IPS-18c (cell line): ENCODE measurements around the gene CFAP300.

Source experiments
- H3K4me3 ChIP-seq: 2 replicates; pipeline ENCODE4 v1.7.0; 2013; ENCODE audit warnings: low read depth, mild to moderate bottlenecking, low read length, moderate library complexity; ENCODE audit not compliant: insufficient read depth
- H3K9me3 ChIP-seq: one replicate; pipeline ENCODE4 v1.6.1; 2013; ENCODE audit warnings: mild to moderate bottlenecking, low read length, moderate library complexity; ENCODE audit not compliant: control insufficient read depth, insufficient read depth

Gene CFAP300

DNA sequence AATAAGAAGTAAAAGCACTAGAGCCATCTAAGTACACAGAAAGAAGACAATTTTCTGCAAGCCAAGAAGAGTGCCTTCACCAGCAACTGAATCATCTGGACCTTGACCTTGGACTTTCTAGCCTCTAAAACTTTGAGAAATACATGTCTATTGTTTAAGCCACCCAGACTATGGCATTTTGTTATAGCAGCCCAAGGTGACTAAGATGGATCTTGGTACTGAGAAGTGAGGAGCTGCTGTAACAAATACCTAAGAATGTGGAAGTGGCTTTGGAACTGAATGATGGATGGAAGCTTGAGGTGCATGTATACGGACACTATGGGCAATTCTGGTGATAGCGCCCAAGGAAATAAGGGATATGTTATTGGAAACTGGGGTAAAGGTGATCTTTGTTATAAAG lies 14.9 kb downstream of the CFAP300 start:
- no peak overlapping the region for H3K4me3 ChIP-seq
- H3K9me3 ChIP-seq = no peaks in the 10 kb centered on the region

DNA sequence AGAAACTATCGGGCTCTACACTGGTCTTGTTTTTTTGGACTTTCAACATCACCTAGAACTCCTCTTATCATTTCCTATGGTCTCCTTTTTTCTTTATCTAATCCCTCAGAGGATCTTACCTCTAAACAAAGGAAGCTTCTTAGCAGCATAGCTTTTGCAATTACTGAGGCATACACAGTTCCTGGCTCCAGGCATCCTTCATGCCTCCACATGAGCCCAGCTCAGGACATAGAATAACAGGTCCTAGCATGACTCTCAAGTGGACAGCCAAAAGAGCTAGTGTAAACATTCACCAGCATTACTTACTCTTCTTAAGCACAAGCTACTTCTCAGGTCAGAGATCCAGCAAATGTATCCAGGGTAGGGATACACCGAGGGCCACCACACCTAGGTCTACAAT lies 17.1 kb downstream of the CFAP300 start:
- Histone ChIP-seq H3K9me3 (no peaks in the 10 kb centered on the region), H3K4me3 (no peak overlapping the region)

DNA sequence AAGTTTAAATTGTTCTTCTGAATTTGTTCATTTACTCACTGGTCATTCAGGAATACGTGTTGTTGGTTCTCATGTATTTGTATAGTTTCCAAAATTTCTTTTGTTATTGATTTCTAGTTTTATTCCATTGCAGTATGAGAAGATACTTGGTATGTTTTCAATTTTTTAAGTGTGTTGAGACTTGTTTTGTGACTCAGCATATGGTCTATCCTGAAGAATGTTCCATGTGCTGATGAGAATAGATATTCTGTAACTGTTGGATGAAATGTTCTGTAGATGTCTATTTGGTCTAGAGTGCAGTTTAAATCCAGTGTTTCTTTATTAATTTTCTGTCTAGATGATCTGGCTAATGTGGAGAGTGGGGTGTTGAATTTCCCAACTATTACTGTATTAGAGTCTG lies 23.5 kb downstream of the CFAP300 start:
- peaks cover 5% of the 10 kb centered on the region for H3K9me3 ChIP-seq

DNA sequence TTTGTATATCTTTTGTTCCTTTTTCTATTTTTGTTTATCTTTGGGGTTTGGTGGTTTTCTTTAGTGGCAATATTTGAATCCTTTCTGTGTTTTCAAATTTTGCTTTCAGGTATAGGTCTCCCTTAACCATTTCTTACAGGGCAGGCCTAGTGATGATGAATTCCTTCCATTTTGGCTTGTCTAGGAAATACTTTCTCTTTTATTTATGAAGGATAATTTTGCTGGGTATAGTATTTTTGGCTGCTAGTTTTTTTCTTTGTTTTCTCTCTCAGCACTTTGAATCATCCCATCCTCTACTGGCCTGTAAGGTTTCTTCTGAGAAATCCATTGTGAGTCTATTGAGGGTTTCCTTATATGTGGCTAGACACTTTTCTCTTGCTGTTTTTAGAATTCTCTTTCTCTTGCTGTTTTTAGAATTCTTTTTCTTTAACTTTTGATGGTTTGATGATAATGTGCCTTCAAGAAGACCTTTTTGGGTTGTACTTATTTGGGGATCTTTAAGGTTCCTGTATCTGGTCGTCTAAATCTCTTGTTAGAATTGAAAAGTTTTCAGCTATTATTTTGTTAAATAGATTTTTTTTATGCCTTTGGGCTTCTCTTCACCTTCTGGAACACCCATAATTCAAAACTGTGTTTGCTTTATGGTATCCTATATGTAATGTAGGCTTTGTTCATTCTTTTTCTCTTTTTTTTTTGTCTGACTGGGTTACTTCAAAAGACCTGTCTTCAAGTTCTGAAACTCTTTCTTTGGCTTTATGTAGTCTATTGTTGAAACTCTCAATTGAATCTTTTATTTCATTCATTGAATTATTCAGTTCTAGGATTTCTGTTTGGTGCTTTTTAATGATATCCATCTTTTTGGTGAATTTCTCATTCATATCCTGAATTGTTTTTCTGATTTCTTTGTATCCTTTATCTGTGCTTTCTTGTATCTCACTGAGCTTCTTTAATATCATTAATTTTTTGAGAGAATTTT lies 24.5 kb downstream of the CFAP300 start:
- Histone ChIP-seq H3K4me3 (no peak overlapping the region), H3K9me3 (peaks cover 5% of the 10 kb centered on the region)

More for the DNA sequence above, 23.5 kb downstream of the CFAP300 start:
- H3K4me3 ChIP-seq = no peak overlapping the region

DNA sequence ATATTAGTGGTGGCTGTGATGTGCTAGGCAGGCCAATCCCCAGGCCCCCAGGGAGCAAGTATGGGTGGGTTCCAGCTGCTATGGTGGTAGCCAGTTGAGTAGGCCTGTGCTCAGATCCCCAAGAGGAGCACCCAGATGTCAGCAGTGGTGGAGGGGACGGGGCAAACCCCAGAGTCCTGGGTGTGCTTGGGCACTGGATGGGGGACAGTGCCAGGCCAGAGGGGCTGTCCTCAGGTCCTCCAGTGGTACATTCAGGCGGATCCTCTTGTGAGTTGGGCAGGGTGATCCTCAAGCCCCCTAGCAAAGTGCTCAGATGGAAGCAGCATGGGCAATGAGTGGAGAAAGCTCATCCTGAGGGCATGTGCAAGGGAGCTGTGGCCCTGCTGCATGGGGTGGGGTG lies 26.0 kb downstream of the CFAP300 start:
- H3K9me3 ChIP-seq = peaks cover 5% of the 10 kb centered on the region

DNA sequence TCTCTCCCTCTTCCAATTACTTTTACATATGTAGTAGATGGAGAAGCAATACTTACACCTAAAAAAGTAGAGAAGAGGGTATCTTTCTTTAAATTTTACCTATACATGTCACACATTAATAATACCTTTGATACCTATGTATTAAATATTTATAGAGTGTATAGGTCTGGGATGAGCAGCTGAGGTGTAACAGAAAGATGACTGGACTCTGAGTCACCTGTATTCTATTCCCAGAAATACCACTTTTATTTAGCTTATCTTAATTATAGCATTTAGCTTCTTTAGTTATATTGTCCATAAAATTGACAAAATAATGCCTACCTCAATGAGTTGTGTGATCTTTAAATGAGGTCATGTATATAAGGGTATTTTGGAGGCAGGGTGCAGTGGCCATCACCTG lies 32.4 kb downstream of the CFAP300 start:
- no peaks in the 10 kb centered on the region for H3K9me3 ChIP-seq

More for the DNA sequence above, 26.0 kb downstream of the CFAP300 start:
- H3K4me3 ChIP-seq = no peak overlapping the region

DNA sequence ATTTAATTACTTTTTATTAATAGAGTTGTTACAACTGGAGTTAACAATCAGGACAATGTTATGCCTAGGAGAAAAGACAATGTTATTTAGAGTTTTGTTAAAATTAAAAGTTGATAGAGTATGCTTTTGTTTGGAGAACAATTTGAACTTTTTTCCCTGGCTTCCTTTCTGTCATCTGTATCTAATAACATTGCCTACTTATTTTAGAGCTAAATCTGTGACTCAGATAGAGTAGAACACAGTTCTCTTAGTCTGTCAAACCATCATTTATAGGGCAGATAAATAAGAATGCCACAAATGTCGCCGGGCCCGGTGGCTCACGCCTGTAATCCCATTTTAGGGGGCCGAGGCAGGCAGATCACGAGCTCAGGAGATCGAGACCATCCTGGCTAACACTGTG lies 34.1 kb downstream of the CFAP300 start:
- no peaks in the 10 kb centered on the region for H3K9me3 ChIP-seq
- no peak overlapping the region for H3K4me3 ChIP-seq

More for the DNA sequence above, 32.4 kb downstream of the CFAP300 start:
- H3K4me3 ChIP-seq = no peak overlapping the region

DNA sequence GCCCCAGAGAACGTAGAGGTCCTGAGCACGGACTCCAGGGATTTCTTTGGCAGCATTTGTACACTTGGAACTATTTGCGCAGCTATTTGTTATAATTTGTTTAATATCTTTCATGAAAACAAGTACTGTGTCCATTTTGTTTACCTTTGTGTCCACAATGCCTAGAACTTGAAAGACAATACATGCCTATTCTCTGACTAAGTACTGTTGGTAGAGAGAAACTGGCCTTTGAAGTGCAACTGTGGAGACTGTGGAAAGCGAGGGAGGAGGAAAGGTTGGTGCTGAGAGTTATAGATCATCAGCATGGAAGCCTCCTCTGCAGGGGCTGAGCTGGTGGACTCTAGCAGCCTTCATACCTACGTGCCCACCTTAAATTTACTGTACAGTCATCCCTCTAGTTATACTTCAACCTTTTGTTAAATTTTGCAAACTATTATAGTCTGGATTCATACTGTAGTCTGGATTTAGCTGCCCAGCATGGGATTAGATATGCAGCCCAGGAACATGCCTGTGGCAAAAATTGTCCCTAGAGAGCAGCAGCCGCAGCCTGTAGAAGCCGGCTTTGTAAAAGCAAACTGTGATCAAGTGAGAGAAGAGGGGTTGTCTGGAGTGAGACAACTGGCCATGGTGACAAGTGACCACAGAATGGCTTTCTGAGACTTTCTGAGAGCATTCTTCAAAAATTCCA lies 38.8 kb downstream of the CFAP300 start:
- Histone ChIP-seq H3K9me3 (no peaks in the 10 kb centered on the region), H3K4me3 (no peak overlapping the region)

DNA sequence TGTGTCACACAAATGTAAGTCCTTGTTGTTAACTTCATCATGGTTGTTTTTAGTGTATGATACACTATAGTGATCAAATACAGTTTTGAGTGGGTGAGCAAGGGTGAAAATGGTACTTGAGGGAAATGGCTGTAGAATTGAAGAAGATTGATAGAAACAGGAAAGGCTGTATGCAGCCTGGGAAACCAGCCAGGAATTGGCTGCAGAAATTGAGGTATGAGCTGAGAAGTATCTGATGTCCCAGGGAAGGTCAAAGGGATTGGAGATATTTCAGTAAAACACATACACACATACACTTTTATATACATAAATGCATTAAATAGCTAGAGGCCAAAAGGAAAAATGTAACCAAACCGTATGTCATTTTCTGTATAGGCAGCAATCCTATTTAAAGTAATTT lies 49.9 kb downstream of the CFAP300 start:
- peaks cover 3% of the 10 kb centered on the region for H3K9me3 ChIP-seq
- H3K4me3 ChIP-seq = no peak overlapping the region

DNA sequence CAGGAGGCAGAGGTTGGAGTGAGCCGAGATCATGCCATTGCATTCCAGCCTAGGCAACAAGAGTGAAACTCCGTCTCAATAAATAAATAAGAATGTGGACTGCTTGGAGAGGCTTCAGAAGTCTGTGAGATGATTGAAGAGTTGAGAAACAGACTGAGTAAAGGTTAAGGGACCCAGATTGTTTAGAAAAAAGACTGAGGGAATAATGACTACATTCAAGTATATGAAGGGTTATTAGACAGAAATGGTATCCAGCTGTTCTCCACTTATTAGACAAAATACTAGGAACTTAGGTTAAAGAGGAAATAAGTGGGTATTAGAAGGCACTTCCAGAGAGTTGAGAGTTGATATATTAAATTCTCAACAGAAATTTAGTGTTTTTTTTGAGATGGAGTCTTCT lies 52.5 kb downstream of the CFAP300 start:
- Histone ChIP-seq H3K9me3 (peaks cover 3% of the 10 kb centered on the region), H3K4me3 (no peak overlapping the region)

DNA sequence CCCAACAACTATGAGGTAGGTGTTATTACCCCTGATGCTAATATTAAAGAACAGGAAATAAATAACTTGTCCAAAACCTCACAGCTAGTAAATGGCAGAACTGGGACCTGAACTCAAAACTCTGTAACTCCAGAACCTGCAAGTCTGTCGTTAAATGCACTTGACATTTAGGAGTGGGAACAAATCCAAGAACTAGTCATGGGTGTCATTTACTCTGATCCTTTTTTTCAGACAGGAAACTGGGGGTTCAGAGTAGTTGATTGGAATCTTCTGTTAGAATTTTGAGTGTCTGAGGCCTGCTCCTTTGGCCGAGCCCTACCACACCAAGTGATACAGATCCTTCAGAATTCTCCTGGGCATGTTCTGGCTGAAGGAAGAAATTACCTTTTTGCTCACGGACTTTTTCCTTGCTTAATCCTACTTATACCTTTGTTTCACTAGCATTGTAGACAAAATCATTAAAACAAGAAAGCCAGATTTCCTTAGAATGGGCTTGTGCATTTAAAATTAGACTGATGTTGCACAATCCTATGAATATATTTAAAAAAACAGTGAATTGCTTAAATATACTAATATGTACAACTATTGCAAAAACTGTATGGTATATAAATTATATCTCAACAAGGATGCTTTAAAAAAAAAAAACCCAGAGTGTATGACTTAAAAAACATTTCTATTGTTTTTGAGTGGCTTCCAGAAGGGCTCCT lies 61.6 kb downstream of the CFAP300 start:
- Histone ChIP-seq H3K4me3 (peak overlapping the region; percentile 71; the same call in 1 of the 2 replicates), H3K9me3 (peaks cover 3% of the 10 kb centered on the region)

DNA sequence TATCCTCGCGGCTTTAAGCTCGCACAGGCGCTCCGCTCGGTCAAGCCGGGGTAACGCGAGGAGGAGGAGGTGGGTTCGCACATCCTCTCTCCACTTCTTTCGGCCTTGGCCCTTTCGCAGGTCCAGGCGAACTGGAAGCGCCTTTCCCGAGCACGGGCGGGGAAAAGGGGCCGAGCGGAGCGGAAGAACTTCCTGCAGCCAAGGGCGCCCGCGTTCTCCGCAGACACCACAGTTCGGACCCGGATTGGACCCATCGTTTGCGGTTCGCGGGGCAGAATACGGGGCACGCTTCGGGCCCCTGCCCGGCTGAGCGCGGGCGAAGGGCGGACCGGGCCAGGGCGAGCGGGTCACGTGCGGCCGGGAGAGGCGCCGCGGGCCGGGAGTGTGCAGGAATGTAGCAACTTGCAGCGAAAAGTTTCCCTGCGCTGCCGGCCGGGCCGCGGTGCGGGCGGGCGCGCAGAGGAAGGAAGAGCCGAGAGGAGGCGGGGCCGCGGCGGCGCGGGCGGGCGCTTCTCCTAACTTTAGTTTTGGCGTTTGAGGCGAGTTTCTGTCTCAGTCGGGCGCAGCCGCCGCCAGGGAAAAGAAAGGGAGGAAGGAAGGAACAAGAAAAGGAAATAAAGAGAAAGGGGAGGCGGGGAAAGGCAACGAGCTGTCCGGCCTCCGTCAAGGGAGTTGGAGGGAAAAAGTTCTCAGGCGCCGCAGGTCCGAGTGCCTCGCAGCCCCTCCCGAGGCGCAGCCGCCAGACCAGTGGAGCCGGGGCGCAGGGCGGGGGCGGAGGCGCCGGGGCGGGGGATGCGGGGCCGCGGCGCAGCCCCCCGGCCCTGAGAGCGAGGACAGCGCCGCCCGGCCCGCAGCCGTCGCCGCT lies 62.9 kb downstream of the CFAP300 start, which contains the start of gene YAP1:
Gene YAP1, plus strand, starts transcription at position 552 of the 865 bp plus-strand sequence. CDS start 402 bp downstream, outside the sequence.
- peak within 1 kb of the TSS; percentile 71 for H3K4me3 ChIP-seq

DNA sequence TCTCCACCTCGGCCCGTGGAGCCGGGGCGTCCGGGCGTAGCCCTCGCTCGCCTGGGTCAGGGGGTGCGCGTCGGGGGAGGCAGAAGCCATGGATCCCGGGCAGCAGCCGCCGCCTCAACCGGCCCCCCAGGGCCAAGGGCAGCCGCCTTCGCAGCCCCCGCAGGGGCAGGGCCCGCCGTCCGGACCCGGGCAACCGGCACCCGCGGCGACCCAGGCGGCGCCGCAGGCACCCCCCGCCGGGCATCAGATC lies 63.4 kb downstream of the CFAP300 start:
- Histone ChIP-seq H3K9me3 (peaks cover 3% of the 10 kb centered on the region), H3K4me3 (peak overlapping the region; percentile 71)

More for the DNA sequence above, 62.9 kb downstream of the CFAP300 start, which contains the start of gene YAP1:
- H3K9me3 ChIP-seq = peaks cover 3% of the 10 kb centered on the region

DNA sequence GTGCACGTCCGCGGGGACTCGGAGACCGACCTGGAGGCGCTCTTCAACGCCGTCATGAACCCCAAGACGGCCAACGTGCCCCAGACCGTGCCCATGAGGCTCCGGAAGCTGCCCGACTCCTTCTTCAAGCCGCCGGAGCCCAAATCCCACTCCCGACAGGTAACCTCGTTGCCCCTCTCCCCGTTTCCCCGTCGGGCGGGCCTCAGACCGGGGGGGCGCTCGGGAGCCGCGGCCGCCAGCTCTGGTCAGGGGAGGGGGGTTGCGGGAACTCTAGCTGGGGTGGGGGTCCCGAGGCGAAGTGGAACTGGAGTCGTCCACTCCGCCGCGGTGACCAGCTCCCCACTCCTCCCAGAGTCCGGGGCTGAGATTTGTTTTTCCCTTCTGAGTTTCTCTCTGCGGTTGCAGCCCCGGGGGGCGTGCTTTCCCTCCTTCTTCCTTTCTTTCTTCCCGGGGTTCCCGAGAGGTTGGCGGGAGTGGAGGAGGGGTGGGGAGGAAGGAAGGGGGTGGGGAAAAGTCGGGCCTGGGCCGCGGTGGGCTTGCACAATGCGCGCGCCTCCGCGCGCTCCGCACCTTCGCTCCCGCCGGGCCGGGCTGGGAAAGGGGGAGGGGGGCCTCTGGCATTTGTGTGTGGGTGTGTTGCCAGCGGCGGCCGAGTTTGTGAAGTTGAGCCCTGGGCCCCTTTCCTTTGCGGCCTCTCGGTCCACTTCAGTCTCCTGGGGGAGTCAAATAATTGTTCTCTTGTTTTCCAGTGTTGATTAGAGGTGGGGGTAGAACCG lies 64.0 kb downstream of the CFAP300 start:
- Histone ChIP-seq H3K9me3 (peaks cover 3% of the 10 kb centered on the region), H3K4me3 (peak overlapping the region; percentile 71)

DNA sequence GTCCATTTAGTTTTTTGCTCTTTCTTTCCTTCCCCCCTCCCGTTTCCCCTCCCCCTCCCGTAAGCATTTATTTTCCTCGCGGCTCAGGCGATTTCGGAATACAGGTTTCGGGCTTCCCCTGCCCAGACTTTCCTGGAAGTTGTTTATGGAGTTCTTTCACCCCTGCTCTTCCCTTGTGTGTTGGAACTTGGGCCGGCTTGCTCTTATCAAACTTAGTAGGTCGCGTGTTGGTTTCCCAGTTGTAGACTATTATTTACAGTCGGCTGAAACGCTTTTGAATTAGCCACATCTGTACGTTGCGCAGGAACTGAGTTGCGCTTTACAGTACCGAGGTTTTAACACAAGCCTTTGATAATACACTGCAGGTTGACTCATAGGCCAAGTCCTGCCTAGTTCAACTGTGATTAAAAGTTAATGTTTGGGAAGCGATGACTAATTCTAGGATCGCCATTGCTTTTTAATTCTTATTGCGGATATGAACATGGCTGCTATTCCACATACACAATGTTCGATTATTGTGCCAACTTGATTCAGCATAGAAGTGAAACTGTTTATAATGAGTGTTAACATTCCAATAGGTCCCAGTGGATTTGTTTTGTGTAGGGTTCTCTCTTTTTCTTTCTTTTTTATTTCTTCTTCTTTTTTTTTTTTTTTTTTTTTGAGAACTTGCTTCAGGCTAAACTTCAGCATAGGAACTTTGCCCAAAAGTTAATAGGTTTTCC lies 64.7 kb downstream of the CFAP300 start:
- H3K4me3 ChIP-seq = peak overlapping the region; percentile 71
- peaks cover 3% of the 10 kb centered on the region for H3K9me3 ChIP-seq

DNA sequence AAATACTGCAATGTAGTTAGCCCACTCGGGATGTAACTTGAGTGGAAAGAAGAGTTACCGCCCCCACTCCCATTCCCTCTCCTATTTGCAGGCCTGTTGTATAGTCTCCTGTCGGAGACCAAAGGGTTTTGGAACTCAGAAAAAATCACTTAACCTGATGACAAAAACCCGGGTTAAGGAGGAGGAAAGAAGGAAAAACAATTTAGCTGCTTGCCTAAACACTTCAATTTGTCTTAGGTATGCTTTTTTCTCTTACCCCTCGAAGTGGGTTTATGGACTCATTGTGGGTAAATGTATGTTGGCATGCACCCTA lies 65.2 kb downstream of the CFAP300 start:
- Histone ChIP-seq H3K9me3 (peaks cover 3% of the 10 kb centered on the region), H3K4me3 (peak overlapping the region; percentile 71)
